Activated gamma-delta T cell treated with anti-CD3 and anti-CD28 coated beads, Interleukin-2, amount 50 U/mL, for 16 hours (primary cell): Measurements from ENCODE around the gene MYL10.

Source experiments
- DNase-seq: peaks from one replicate; pipeline ENCODE4 v3.0.0-alpha.2; 2020; ENCODE audit warnings: low read depth

MYL10 gene

GRCh38 chr7:101629171-101629570, at the start of gene MYL10:
MYL10 (minus strand) TSS chr7:101629296; CDS start chr7:101629118, 178 bp downstream.
- no peak for DNase-seq

DNA sequence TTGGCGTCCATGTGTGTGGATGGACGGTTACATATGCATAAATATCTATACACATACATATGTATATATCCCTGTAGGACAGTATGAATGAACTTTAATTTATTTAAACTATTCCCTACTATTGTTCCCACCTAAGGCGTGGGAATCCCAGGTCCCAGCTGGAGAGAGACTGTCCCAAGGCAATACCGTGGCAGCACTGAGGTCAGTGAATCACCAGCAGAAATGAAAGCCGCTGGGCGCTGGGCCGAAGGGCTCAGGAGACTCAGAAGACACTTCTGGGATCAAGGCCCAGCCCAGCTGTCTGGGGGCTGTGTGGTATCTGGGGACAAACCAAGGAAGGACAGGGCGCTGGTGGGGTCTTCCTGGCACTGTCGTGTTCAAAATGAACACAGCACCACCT, 49.6 kb upstream of the MYL10 start:
- no peak for DNase-seq

DNA sequence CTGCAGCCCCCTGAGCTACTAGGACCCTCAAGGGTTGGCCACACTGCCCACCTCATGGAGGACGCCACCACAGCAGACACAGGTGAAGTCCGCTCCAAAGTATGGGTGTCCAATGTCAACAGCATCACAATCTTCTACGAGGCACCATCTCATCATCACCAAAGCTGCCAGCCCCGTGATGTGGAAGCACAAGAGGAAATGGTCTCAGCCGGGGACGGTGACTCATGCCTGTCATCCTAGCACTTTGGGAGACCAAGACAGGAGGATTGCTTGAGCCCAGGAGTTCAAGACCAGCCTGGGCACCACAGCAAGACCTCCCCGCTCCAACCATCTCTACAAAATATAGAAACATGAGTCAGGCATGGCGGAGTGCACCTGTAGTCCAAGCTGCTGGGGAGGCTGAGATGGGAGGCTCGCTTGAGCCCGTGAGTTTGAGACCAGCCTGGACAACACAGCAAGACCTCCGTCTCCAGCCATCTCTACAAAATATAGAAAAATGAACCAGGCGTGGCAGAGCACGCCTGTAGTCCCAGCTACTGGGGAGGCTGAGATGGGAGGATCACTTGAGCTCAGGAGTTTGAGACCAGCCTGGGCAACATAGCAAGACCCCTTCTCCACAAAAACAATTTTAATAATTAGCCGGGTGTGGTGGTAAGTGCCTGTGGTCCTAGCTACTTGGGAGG, 48.8 kb upstream of the MYL10 start:
- no peak for DNase-seq

- DNase-seq, result no peak
Observed at GRCh38 chr7:101677391-101677790, 48.3 kb upstream of the MYL10 start.

- no peak for DNase-seq
Observed at GRCh38 chr7:101676956-101677355, 47.9 kb upstream of the MYL10 start.

DNA sequence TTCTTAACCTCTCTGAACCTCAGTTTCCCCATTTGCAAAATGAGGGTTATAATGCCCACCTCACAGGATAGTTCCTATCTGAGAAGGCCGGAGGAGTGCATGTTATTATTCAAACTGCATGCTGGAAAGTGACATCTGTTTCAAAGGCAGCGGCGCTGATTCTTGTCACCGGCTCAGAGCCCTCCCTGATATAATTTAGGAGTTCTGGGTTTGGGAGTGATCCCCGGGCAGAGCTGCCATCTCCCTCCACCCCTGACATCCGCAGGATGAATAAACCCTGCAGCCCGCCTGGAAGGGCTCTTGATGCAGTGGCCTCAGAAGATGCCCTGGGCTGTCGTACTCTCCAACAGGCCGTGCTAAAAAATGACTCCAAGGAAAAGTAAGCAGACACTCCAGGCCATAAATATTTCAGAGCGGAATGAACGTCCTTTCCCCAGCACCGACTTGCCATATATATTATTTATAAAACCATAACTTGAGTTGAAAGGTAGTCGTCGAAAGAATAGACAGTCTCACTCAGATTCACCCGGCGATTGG, 47.0 kb upstream of the MYL10 start:
- no peak for DNase-seq

GRCh38 chr7:101674439-101674838, 45.3 kb upstream of the MYL10 start:
- DNase-seq, result no peak

DNA sequence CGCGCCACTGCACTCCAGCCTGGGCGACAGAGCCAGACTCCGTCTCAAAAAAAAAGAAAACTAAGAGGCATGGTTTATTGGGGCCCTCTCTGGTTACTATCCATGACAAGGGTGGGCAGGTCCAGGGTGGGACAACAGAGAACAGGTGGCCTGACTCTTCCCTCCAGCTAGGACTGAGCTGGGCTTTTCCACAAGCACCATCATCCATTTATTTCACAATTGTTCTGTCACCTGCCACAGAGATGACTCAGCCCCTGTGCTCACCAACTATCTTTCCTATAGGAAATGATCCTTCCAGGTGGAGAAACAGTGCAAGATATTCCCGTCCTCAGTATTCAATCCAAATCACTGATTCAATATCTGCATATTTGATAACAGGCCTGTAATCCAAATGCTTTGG, 44.9 kb upstream of the MYL10 start:
- DNase-seq, result no peak

DNA sequence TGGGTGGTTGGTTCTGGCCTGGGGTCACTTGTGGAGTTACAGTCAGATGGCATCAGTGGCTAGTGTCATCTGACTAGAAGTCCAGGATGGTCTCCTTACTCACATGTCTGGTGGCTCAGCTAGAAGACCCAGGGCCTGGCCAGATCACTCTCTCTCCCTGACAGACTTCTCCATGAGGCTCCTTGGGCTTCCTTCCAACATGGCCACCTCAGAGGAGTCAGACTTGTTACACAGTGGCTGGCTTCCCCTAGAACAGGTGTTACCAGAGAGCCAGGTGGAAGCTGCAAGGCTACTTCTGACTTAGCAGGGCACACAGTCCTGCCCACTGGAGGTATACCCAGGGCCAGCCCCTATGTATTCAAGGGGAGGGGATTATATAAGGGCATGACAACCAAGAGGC, 44.2 kb upstream of the MYL10 start:
- DNase-seq, result no peak

GRCh38 chr7:101671371-101672356, 42.6 kb upstream of the MYL10 start:
- DNase-seq, result no peak

DNA sequence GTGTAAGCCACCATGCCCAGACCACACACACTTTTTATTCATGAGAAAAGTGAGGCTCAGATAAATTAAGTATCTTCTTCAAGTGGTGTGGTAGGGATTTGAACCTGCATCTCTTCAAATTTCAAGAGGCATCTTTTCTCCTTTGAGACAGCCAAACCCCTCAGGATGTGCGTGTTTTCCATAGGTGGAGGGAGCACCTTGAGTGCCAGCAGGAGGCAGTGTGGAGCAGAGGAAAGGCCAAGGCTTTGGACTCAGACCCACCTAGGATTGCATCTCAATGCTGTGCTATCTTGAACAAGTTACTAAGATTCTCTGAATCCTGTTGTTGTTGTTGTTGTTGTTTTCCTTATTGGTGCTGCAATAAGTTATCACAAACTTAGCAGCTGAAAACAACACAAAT, 40.2 kb upstream of the MYL10 start:
- DNase-seq, result no peak

DNA sequence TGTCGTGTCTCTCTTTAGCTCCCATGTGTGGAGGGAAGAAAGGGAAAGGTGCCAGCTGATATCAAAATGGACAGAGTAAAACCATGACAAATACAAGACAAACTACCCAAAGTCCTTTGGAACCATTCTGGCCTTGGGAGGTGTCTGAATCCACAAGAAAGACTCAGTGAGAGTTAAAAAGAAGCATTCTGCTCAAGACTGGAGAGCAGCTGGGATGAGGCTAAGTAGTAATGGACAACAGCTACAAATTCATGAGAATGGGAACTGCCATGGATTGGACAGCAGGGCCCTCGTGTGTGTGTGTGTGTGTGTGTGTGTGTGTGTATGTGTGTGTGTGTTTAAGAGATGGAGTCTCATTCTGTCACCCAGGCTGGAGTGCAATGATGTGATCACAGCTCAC, 39.6 kb upstream of the MYL10 start:
- no peak for DNase-seq

DNA sequence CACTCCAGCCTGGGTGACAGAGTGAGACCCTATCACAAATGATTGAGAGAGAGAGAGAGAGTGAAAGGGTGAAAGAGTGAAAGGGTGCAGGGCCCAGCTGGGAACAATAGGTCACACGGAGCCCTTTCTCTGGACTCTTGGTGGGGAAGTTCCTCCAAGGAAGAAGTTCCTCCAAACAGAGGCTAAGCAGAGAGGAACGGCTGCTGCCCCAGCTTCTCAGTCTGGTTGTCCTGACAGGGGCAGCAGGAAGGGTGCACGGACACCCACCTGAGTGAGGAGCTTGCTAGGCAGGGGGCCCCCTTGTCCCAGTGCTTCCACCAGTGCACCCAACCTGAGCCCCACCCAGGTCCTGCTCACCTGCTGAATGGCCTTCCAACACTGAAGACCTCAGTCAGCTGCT, 38.8 kb upstream of the MYL10 start:
- no peak for DNase-seq

- DNase-seq, result no peak
Observed at GRCh38 chr7:101667399-101667798, 38.3 kb upstream of the MYL10 start.

DNA sequence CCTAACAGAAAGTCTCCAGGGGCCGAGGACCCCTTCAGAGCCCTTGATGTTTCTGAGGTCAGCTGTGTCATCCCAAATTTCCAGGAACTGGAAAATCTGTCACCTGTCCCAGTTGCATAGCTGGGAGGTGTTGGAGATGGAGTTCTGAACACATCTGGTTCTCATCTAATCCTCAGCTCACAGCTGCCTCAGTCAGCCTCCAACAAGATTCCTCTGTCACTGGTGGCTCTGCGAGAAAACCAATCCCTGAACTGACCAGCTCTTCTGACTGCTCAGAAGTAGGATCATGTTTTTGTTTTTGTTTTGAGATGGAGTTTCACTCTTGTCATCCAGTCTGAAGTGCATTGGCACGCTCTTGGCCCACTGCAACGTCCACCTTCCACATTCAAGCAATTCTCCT, 37.6 kb upstream of the MYL10 start:
- no peak for DNase-seq

DNA sequence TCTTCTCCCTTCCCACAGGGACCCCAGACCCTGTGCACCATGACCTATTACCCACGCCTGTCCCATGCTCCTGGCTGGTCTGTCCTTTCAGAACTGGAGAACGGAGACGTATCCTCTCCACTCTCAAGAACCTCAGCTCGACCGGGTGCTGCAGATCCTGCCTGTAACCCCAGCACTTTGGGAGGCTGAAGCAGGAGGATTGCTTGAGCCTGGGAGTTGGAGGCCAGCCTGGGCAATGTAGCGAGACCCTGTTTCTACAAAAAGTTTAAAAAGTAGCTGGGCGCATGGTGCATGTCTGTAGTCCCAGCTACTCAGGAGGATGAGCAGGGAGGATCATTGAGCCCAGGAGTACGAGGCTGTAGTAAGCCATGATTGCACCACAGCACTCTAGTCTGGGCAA, 37.2 kb upstream of the MYL10 start:
- DNase-seq, result no peak

DNA sequence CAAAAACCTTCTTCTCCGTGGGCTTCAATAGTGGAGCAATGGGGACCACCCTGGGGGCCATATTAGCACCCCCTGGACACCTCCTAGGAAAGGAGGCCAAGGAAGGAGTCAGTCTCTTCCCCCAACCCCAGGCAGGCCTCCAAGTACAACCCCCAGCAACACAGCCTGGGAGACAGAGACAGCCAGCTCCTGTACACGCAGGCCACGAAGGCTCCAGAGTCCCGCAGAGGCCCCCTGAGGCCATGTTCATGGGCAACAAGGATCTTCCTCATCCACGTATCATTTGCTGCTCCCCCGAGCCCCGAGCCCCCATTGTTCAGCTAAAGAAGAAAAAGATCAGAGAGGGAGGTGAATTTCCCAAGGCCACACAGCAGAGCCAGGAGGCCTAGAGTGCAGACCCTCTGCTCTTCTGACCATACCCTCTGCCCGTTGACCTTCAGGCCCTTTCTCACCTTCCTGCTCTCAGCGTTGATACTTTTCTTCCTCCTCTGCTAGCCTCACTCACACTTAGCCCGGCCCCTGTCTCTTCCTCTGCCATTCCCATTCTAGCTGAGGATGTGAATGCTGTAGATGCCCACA, 35.9 kb upstream of the MYL10 start:
- DNase-seq, result no peak

- DNase-seq, result no peak
Observed at GRCh38 chr7:101664436-101664835, 35.3 kb upstream of the MYL10 start.

DNA sequence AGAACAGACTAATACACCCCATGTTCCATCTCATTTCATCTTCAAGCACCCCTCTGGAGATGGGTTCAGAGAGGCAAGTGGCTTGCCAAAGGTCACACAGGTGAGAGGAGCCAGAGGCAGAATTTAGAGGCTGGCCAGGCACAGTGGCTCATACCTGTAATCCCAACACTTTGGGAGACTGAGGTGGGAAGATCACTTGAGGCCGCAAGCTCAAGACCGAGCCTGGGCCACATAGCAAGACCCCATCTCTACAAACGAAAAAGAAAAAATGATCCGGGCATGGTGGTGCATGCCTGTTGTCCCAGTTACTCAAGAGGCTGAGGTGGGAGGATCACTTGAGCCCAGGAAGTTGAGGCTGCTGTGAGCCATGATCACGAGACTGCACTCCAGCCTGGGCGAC, 34.7 kb upstream of the MYL10 start:
- no peak for DNase-seq

DNA sequence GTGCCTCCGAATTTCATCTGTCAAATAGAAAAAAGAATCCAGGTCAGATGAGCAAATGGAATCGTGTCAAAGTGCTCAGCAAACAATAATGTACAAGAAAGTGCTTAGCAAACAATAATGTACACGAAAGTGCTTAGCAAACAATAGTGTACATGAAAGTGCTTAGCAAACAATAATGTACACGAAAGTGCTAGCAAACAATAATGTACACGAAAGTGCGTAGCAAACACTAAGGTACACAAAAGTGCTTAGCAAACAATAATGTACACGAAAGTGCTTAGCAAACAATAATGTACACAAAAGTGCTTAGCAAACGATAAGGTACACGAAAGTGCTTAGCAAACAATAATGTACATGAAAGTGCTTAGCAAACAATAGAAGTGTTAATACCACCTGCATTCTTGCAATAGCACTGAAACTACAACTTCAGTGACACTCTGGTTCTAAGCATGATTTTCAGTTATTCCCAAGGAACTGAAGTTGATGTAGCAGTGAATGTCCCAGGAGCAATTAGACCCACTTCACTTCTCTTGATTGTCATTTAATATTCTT, 33.4 kb upstream of the MYL10 start:
- DNase-seq, result no peak

GRCh38 chr7:101659706-101660105, 30.6 kb upstream of the MYL10 start:
- no peak for DNase-seq

GRCh38 chr7:101657171-101657570, 28.1 kb upstream of the MYL10 start:
- no peak for DNase-seq
